HL-60 (cell line): ENCODE data around the gene FBXW4.

ENCODE experiments used
- DNase-seq, 2 experiments: peaks; one replicate each; pipeline ENCODE4 v3.0.0-alpha.2; 2010 to 2020; ENCODE audit warnings: low read depth in 1 of 2, low spot score in 1 of 2
- H3K27ac ChIP-seq: fragments of 250-450 bp; sonication (Bioruptor Pico); replicated peaks from 2 replicates; pipeline ENCODE4 v1.5.1; 2020; ENCODE audit warnings: mild to moderate bottlenecking, moderate library complexity
- H3K27me3 ChIP-seq: fragments of 250-450 bp; sonication (Bioruptor Pico); 2 replicates; pipeline ENCODE4 v1.5.1; 2021; ENCODE audit warnings: mild to moderate bottlenecking, moderate library complexity; ENCODE audit not compliant: insufficient read depth, poor library complexity, severe bottlenecking
- H3K4me3 ChIP-seq: replicated peaks from 2 replicates; pipeline ENCODE4 v1.5.1; 2011; ENCODE audit warnings: mild to moderate bottlenecking, control low read depth, low read length; ENCODE audit not compliant: insufficient read depth
- CTCF ChIP-seq: IDR thresholded peaks from one replicate; pipeline ENCODE4 v1.5.1; 2011; ENCODE audit warnings: low read length, control low read depth, inconsistent platforms; ENCODE audit not compliant: insufficient read depth
- GABPA ChIP-seq: IDR thresholded peaks from 2 replicates; pipeline ENCODE4 v1.6.1; 2012; ENCODE audit warnings: low read depth
- POLR2AphosphoS5 ChIP-seq: IDR thresholded peaks from 2 replicates; pipeline ENCODE4 v1.6.1; 2012; ENCODE audit warnings: low read depth
- SPI1 ChIP-seq: IDR thresholded peaks from 2 replicates; pipeline ENCODE4 v1.6.1; 2012; ENCODE audit warnings: low read depth, mild to moderate bottlenecking, borderline replicate concordance
- TF ChIP-seq, protein P1 (sequence below): IDR thresholded peaks from 2 replicates; pipeline ENCODE4 v1.6.1; 2012; ENCODE audit warnings: low read depth; ENCODE audit not compliant: insufficient replicate concordance

Gene FBXW4

DNA sequence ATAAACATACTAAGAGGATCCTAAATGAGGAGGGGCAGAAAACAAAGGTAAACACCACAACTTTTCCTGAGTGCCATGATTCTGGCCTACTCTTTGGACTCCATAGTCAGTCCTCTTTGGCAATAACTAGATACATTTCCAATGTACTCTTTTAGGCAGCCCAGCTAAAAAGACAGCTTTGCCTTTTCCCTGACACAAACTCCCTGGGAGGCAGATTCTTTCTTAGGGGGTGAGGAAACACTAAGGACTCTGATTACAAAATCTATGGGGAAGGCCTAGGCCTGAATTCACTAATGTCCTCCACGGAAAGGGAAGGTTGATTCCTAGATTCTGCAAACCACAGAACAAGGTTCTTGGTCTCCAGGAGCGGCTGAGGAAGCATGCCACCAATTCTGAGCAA is 25.8 kb downstream of the FBXW4 start:
- Histone ChIP-seq H3K4me3 (no peak overlapping the region), H3K27me3 (no peaks in the 10 kb centered on the region), H3K27ac (no peak overlapping the region)
- no peak for DNase-seq
- TF ChIP-seq GABPA (no peak), CTCF (no peak), POLR2AphosphoS5 (no peak), SPI1 (no peak)
- TF ChIP-seq, protein P1, sequence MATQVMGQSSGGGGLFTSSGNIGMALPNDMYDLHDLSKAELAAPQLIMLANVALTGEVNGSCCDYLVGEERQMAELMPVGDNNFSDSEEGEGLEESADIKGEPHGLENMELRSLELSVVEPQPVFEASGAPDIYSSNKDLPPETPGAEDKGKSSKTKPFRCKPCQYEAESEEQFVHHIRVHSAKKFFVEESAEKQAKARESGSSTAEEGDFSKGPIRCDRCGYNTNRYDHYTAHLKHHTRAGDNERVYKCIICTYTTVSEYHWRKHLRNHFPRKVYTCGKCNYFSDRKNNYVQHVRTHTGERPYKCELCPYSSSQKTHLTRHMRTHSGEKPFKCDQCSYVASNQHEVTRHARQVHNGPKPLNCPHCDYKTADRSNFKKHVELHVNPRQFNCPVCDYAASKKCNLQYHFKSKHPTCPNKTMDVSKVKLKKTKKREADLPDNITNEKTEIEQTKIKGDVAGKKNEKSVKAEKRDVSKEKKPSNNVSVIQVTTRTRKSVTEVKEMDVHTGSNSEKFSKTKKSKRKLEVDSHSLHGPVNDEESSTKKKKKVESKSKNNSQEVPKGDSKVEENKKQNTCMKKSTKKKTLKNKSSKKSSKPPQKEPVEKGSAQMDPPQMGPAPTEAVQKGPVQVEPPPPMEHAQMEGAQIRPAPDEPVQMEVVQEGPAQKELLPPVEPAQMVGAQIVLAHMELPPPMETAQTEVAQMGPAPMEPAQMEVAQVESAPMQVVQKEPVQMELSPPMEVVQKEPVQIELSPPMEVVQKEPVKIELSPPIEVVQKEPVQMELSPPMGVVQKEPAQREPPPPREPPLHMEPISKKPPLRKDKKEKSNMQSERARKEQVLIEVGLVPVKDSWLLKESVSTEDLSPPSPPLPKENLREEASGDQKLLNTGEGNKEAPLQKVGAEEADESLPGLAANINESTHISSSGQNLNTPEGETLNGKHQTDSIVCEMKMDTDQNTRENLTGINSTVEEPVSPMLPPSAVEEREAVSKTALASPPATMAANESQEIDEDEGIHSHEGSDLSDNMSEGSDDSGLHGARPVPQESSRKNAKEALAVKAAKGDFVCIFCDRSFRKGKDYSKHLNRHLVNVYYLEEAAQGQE: no peak

DNA sequence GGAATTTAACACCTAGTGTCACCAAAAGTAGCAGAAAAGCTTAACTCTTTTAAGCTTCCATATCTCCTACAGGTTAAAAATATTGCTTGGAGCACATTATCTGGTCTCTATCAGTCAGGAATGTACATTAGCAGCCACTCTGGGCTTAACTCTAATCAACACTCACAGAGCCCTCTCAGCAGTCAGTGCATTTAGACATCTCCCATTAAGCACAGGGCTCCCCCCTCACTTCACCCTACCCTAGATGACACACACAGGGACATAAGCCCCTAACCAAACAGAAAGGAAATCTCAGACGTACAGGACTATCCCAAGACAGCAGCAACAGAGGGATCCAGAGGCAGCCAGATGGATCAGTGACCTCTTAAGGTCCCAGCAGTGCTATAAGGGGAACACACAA is 26.4 kb downstream of the FBXW4 start:
- DNase-seq: no peak
- Histone ChIP-seq H3K4me3 (no peak overlapping the region), H3K27me3 (no peaks in the 10 kb centered on the region), H3K27ac (no peak overlapping the region)
- TF ChIP-seq, protein P1: no peak
- TF ChIP-seq CTCF (no peak), SPI1 (no peak), POLR2AphosphoS5 (no peak), GABPA (no peak)

GRCh38 chr10:101666083-101666482 is 28.9 kb downstream of the FBXW4 start:
- no peaks in the 10 kb centered on the region for H3K27me3 ChIP-seq
- TF ChIP-seq GABPA: no peak
- no peak overlapping the region for H3K27ac ChIP-seq
- no peak overlapping the region for H3K4me3 ChIP-seq
- DNase-seq: no peak

DNA sequence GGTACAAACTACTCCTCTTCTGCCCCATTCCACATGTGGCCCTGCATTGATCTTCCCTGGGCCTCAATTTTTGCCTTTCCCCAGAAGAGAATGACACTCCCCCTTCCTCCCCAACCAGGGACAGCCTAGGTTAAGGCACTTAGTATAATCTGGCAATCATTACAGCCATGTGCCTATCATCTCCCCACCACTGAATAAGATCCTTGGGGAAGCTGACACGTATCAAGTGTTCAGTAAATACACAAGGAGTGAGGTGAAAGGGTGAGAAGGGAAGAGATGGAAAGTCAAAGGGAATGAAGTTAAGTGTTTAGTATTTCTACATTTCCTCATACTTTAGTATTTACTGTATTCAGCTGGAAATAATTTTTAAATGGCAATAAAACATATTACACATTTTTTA is 31.9 kb downstream of the FBXW4 start:
- DNase-seq: no peak
- no peaks in the 10 kb centered on the region for H3K27me3 ChIP-seq
- no peak overlapping the region for H3K4me3 ChIP-seq
- no peak for TF ChIP-seq SPI1
- H3K27ac ChIP-seq: no peak overlapping the region

- H3K27ac ChIP-seq: no peak overlapping the region
- H3K27me3 ChIP-seq: no peaks in the 10 kb centered on the region
- H3K4me3 ChIP-seq: no peak overlapping the region
- no peak for DNase-seq
- TF ChIP-seq CTCF (no peak), POLR2AphosphoS5 (no peak), GABPA (no peak), SPI1 (no peak)
- TF ChIP-seq, protein P1: no peak
These were observed 34.7 kb downstream of the FBXW4 start for GRCh38 chr10:101660256-101660655.
